HG02981 (cell line): ENCODE data around the gene THRB.

Source experiments
- ATAC-seq: cut with Tn5 transposase; IDR thresholded peaks from one replicate; pipeline ENCODE4 v1.9.1; 2021; ENCODE audit warnings: mild to moderate bottlenecking, moderate library complexity; ENCODE audit not compliant: unreplicated experiment

The THRB gene

DNA sequence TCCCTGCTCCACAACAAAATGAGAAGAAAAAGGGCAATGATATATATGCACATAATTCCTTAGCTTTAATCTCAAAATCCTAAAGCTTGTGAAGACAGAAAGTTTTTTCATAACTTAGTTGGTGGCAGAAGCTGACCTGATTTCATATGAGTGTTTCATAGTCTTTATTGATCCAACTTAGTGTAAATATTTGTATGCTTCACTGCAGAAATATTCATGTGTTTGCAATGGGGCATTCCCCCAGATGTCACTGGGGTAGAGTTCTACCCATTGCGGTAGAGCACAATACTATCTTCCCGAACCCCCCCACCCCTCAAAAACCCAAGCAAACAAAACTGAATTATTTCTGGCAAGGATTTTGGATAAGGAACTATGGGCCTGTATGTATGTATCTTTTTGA lies 221.2 kb downstream of the THRB start:
- no peak for ATAC-seq

- no peak for ATAC-seq
These were observed 221.8 kb downstream of the THRB start for GRCh38 chr3:24272875-24273274.

DNA sequence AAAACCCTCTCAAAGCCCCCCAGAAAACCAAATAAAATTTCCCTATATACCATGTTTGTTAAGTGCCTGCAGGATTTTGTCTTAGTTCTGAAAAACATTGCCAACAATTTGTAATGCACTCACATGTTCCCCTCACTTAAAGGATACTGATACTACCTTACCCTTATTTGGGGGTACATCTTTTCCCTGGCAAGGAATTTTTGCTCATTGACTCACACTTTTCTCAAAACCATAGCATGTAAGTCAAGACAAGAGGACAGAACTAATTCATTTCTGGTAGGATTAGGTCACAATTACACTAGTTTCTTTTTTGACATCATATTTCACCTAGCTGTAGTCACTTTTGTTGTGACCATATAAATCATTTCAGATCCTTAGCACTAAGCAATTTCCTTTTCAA lies 222.2 kb downstream of the THRB start:
- ATAC-seq = no peak

- ATAC-seq = no peak
These were observed 223.4 kb downstream of the THRB start for GRCh38 chr3:24271228-24271627.

GRCh38 chr3:24270744-24271143 lies 223.9 kb downstream of the THRB start:
- ATAC-seq = no peak

- no peak for ATAC-seq
These were observed 224.4 kb downstream of the THRB start for GRCh38 chr3:24270204-24270691.

DNA sequence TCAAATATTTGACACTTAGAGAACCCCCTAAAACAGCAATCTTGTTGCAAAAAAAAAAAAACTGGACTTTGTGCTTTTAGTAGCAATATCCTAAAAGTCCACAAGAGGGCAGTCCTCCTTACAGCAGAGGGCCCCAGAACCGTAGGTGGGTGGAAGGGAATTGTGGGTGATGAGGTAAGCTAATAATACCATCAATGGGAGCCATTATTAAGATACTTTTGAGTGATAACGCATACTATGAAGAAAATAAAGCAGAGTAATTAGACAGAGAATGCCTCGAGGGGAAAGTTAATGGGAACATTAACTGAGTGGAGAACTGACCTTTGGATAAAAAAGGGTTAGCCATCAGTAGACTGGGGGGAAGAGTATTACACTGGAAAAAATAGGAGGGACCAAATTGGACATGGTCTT lies 229.9 kb downstream of the THRB start:
- peak; percentile 82 for ATAC-seq

DNA sequence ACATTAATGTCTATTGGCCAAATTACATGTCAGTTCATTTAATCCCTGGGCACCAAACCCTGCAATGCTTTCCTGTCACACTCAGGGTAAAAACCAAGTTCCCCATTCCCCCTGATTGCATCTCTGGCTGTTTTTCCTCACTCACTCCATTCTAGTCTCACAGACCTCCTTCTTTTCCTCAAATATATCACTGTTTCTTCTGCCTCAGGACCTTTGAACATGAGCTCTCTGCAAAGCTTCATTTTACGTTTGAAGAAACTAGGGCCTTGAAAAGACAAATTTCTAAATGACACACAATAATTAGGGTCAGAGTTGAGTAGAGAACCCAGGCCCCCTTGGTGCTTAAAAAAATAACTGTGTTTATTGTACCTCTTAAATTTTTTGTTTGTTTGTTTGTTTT lies 230.6 kb downstream of the THRB start:
- ATAC-seq = no peak

DNA sequence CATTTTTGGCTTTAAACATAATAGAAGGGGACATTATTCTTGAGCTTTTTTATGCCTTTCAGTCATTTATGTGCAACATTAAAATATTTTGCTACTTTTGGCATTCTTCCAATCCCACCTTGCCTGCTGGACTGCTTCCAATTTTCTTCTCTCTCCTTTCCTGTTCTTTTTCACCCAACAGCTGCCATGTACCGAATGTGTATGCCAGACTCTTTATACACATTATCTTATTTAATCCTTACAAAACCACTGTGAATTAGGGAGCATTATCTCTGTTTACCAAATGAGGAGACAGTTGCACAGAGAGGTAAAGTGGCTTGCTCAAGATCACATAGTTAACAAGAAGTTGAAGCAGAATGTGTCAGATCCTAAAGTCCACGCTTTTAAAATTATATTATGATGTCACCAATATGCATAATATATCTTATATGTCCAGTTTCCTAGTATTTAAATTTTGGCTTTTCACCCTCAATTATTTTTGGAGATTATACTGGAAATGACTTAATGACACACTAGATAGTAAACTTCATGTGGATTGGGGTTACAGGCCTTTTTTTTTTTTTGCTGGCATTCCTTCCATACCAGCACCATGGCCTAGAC lies 231.5 kb downstream of the THRB start:
- no peak for ATAC-seq

DNA sequence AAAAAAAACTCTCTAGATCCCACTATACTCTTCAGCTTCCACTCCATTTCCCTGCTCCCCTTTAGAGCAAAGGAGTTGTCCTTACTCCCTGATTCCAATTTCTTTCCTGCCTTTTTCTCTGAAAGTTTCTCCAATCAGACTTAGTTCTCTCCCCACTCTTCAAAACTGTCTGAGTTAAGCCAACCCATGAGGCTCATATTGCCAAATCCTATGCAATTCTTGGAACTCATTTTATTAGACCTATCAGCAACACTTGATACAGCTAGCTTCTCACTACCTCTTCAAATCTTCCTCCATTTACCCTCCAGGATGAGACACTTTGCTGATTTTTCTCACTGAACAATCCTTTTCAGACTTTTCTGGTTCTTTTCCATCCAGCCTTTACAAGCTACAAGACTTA lies 233.1 kb downstream of the THRB start:
- ATAC-seq = no peak

DNA sequence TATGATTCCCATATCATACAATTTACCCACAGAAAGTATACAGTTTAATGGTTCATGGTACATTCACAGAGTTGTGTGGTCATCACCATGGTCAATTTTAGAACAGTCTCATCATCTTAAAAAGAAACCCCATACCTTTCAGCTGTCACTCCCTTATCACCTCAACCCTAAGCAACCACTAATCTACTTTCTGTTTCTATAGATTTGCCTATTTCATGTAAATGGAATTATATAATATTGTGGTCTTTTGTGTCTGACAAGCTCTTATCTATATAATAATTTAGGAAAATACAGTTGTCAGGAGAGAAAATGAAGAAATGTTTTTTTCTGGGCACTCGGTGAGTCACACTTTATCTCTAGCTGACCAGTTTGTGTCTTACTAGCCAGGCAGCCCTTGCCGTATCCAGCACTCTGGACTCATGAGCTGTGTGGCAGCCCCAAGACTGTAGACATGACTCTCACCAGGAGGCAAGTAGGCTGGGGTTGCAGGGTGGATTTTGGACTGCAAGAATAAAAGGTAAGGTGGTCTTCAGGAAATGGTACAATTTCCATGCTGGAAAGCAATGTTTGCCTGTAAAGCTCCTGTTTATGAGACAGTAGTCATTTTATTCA lies 234.6 kb downstream of the THRB start:
- no peak for ATAC-seq

GRCh38 chr3:24258727-24259600 lies 235.7 kb downstream of the THRB start:
- no peak for ATAC-seq

- ATAC-seq = no peak
These were observed 236.4 kb downstream of the THRB start for GRCh38 chr3:24258260-24258659.

- no peak for ATAC-seq
These were observed 239.2 kb downstream of the THRB start for GRCh38 chr3:24255414-24255813.

- ATAC-seq = no peak
These were observed 240.0 kb downstream of the THRB start for GRCh38 chr3:24254649-24255048.

DNA sequence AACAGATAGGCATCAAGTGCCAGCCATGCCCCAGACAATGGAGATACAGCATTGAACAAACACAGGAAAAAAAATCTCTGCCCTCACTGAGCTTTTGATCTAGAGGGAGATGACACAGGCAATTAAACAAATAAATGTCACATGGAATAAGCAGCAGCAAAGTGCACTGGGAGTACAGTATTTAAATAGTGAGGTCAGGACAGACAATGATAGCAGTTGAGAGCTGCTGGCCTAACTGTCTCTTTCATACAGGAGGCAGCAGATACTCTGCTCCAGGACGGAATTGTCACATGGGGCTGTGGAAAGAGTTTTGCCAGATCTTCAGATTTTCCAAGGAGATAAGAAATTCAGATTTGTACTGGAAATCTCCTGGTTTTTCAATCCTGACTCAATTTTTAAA lies 241.3 kb downstream of the THRB start:
- no peak for ATAC-seq

GRCh38 chr3:24249523-24249922 lies 245.1 kb downstream of the THRB start:
- no peak for ATAC-seq

DNA sequence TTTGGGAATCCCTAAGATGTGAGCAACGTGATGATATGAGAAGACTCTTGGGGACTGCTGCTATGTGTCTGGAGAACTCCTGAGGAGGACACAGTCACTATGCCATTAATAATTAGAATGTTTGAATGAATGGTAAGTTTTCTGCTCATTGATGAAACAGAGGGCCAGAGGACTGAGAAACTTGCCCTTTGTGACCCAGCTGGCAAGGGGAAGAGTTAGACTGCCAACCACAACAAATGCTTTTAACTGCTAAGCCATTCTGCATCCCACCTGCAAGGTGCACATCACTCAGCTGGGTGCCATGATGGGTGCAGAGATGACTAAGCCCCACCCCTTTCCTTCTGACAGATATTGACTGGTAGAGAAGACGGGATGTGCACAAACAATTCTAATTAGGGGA lies 249.6 kb downstream of the THRB start:
- no peak for ATAC-seq

- no peak for ATAC-seq
These were observed 250.2 kb downstream of the THRB start for GRCh38 chr3:24244491-24244890.

GRCh38 chr3:24242012-24242698 lies 252.5 kb downstream of the THRB start:
- ATAC-seq = no peak

- no peak for ATAC-seq
These were observed 254.3 kb downstream of the THRB start for GRCh38 chr3:24240306-24240705.
